GM03348 (cell line): ENCODE data around the gene PRG2.

Source experiments
- DNase-seq: peaks from one replicate; pipeline ENCODE4 v3.0.0; 2012; ENCODE audit warnings: low spot score

PRG2 gene

GRCh38 chr11:57396744-57397143, 6.3 kb upstream of the PRG2 start:
- DNase-seq = no peak

- no peak for DNase-seq
These were observed 5.6 kb upstream of the PRG2 start for GRCh38 chr11:57395905-57396623.

DNA sequence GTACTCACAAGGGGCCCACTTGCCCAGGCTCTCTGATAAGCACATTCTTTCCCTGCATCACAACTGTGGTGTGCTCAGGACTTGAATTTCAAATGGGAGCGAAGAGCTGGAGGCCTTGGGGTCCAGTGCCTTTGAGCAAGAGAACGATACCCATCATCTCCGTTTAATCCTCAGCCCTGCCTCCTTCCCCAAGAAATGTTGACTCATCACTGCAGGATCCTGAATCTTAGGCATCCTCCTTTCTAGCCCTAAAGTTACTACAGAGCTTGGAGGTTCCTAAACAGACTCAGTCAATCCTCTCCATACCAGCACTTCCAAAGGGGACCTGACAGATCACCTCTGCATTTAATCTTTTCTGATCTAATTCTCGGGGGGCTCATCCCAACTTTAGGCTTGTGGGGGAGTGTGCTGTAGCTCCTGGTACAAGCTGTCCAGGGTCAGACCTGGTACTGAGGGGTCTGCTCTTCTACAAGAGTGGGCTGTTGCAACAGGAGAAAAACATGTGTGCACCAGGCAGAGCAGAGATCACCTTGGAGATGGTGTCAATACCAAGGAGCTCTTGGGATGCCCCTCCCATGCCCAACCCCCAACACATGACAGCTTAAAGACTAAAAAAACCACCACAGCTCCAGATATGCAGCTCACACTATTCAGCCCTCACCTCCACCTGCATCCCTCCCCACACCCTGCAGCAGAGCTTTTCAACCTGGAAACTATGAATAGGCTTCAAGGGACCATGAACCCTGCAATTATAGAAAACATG, 3.9 kb upstream of the PRG2 start:
- DNase-seq = no peak

GRCh38 chr11:57392763-57393105, 2.3 kb upstream of the PRG2 start:
- no peak for DNase-seq

GRCh38 chr11:57392066-57392762, 1.8 kb upstream of the PRG2 start:
- no peak for DNase-seq

DNA sequence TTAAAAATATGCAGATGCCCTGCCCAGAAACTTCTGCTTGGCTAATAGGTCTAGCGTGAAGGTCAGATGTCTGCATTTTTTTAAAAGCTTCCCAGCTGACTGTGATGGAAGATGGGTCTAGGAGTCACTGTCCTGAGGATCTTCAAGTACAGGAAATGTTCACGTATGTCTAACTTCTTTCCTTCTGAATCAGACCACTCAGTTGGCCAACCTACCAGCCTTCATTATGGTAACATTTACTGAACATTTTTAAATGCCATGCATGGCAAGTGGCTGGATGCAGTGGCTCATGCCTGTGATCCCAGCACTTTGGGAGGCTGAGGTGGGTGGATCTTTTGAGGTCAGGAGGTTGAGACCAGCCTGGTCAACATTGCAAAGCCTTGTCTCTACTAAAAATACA, 1.1 kb upstream of the PRG2 start:
- DNase-seq = no peak

DNA sequence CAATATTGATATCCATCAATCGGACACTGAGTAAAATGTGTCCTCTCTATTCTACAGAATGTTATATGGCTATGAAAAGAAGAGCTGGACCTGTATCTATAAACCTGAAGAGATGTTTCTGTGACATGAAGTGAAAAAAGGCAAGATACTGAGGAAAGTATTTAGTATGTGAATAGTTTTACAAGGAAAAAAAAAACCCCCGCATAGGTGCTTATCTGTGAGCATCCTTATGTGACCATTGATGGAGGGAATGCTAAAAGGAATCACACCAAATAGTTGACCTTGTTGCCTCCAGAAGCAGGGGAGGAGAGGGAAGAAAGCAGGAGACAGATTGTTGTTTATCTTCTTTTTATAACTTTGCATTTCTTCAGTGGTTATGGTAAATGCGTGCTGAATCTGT, 661 bp upstream of the PRG2 start:
- no peak for DNase-seq

DNA sequence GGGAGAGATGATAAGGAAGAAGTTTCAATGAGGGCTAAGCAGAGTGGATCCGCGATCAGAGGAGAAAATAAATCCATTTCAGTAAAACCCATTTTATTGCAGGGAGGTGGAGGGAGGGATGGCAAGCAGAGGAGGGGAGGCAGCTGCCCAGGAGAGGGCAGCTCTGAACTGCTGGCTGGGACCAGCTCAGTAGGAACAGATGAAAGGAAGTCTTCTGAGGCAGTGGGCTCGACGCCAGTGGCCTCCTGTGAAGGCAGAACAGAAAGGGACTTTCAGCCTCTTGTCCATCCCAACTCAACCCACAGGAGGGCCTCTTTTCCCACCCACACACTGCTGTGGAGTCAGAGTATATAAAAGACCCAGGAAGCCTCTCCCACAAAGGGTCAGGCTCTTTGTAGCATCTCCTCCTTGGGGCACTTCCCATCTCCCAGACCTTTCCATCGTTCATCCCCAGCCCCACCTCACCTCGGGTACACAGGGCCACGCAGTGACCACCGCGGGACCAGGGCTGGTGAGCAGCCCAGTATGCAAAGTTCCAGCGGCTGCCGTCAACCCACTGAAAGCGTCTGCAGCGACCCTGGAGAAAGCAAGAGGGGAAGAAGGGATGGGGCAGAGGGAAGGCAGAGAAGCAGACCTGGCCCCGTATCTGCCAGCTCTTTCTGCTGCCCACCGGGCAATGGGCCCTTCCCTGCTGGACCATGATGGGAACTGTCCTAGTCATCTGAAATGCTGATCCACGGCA, 3.0 kb downstream of the PRG2 start:
- DNase-seq = no peak

DNA sequence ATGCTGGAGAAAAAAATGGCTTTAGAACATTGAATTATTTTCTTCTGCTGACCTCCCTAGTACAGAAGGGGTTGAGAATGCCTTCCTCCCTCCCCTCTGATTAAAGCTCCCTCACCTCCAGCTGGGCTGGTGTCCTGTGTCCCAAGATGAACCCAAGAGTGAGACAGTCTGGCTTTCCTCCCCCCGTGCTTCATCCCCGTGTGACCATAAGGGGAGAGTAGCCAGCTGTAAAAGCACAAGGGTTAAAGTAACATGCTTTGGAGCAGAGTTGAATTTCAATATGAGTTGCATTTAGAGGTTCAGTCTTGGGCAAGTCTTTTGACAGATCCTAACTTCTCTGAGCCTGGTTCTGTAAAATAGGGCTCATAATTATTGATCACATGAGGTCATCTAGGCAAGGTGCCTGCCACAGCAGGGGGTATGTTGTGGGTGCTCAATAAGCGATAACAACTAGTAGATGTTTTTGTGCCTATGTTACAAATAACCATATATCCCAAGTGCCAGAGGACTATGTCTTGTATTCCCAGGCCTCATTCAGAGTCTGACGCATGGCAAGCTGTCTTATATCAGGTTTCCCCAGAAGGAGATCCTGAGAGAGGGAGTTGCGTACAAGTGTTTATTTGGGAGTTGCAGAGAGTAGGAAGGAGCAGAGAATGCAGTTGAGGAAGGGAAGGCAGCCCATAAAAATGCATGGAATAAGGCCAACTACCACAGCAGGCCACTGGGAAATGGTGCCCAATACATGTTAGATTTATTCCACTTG, 4.1 kb downstream of the PRG2 start:
- no peak for DNase-seq

- no peak for DNase-seq
These were observed 9.5 kb downstream of the PRG2 start, which contains the start of gene PRG3 for GRCh38 chr11:57380975-57381374. TSS of gene PRG3 (minus strand) at chr11:57381150. CDS start at chr11:57380708, 442 bp downstream.

- DNase-seq = peak; percentile 34
These were observed 10.7 kb downstream of the PRG2 start for GRCh38 chr11:57379732-57380131.

GRCh38 chr11:57378186-57378585, 12.3 kb downstream of the PRG2 start:
- DNase-seq = no peak

DNA sequence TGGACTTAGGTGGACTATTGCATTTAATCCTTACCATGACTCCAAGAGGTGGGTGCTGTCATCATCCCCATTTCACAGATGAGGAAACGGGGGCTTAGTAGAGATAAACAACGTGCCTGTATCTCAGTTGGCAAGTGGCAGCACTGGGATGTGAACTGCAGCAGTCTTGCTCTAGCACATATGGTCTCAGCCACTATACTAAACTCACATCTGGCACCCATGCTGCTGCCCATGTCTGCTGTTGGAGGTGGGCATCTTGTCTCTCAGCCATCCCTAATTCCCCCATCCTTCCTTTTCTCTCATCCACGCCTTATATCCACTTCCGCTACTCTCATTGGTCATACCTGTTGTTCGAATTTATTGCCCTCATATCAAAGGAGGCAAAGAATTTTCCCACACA, 13.3 kb downstream of the PRG2 start:
- DNase-seq = peak; percentile 25

DNA sequence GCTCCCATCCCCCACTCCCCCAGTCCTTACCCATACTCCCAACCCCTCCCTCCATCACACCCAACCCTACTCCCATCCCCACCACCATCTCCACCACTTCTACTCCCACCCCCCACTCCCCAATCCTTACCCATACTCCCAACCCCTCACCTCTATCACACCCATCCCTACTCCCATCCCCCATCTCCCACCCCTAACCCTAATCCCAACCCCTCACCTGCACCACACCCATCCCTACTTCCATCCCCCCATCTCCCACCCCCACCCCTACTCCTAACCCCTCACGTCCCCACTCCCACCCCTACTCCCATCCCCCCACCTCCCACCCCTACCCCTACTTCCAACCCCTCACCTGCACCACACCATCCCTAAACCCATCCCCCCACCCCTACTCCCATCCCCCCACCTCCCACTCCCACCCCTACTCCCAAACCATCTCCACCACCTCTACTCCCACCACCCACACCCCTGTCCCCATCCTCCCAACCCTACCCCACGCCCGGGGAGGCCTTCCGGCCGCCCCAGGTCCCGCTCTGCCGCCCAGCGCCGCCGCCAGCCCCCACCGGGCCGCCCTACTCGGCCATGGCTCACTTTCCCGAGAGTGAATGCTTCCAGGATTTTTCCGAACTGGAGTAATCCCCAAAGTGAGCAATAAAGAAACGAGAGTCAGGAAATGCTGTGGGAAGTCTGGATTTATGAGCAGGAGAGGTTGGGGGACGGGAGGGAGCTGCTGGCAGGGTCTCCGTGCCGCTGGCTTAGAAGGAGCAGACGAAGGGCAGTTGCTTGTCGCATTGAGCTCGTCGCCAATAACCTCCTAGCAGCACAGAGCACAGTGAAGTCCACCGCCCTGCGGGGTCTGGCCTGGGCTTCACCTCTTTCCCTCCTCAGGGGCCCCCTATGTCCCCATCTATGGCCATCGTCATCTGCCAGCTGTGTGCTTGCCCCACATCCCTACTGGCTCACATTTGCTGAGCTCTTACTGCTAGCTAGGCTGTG, 14.1 kb downstream of the PRG2 start:
- no peak for DNase-seq

DNA sequence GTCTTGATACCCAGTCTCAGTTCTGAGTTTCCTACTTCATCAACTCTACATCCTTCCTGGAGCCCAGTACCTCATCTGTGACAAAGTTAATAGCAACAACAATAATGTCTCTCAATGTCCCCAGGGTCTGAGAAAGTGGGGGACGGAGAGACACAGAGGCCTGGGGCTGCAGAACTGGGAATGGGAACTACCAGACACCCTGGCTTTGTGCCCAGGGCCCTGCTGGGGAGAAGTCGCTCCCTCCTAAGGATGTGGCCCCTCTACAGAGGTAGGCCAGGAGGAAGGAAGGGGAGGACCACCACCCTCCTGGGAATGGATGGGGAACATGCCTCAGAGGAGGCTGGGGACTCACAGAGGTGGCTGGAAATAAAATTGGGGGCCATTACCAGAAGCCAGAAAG, 15.0 kb downstream of the PRG2 start:
- no peak for DNase-seq

DNA sequence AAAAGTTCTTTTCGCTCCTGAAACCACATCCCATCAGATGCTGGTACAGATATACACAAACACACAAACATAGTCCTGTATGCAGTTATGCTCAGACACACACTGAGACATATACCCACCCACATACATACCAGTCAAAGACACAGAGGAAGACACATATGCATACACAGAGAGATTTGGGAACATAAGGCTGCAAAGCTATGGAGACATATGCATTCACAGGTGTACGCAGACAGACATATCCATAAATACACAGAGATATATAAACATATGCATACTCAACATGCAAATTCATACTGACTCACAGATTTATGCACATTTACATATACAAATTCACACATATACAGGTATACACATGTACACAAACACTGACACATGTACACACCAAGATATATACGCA, 15.5 kb downstream of the PRG2 start:
- no peak for DNase-seq

DNA sequence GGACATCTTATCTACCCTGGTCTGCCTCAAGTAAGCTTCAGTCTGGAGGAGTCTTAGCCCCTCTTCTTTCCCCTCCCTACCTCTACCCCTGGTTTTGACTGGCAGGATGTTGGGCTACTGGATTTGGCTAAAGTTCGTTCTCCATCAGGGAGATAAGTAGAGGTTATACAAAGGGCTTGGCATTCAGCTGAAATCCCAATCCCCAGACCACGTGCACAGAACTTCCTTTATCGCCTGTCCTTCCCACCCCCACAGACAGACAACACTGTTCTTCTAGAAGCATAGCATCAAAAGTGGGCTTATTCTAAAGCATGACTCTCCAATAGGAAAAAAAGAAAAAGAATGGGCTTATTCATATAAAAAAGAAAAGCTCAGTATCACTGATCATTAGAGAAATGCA, 17.3 kb downstream of the PRG2 start:
- DNase-seq = no peak

DNA sequence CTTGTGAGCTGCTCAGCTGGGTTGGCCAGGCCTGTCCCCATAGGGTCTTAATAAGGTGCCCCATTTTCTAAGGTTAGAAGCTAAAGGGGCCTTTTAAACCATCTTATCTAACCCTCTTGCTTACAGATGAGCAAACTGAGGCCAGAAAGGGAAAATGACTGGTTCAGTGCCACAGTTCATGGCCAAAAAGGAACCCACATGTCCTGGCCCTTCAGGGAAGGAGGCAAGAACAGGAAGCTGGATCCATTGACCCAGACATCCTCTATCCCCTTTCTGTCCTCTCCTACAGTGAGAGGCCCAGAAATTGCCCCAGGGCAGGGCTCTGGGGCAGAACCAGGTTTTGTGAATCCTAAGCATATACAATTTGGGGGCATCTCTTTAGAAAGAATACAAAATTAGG, 19.5 kb downstream of the PRG2 start:
- DNase-seq = no peak

- DNase-seq = no peak
These were observed 20.2 kb downstream of the PRG2 start for GRCh38 chr11:57370251-57370650.

DNA sequence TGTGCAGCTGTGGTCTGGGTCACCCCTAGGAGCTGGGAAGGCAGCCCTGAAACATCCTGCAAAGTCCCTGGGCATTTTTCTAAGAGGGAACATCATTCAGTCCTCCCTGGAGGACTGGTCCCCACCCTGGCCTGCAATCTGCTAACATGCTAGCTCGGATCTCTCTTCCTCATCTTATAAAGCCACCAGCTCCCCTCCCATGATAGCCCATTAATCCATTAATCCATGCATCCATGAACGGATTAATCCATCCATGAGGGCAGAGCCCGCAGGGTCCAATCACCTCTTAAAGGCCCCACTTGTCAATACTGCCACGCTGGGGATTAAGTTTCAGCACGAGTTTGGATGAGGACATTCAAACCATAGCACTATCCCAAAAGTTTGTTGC, 21.6 kb downstream of the PRG2 start:
- DNase-seq = no peak
